ENCODE data around the gene TSPYL4.
A peak's percentile ranks its signal among the peaks of the same experiment; 100 is the strongest.

Gene TSPYL4

DNA sequence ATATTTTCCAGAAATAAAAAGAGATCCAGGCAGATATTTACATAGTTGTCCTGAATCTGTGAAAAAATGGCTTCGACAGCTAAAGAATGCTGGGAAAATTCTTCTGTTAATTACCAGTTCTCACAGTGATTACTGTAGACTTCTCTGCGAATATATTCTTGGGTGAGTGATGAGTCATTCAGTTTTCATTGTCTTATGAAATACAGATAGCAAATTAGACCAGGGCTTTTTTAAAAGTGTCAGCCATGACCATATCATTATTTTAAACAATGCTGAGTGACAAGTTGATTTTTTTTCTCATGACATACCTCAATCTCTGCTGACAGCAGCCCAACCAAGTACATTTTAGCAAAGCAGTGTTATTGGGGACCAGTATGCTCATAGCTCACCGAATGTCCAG lies 32.8 kb downstream of the TSPYL4 start:
- peaks cover 4% of the 10 kb centered on the region for H3K4me1 ChIP-seq (ENCODE audit: control insufficient read depth, low read depth, low read length)
- H4K5ac ChIP-seq (ENCODE audit: low read length): no peak overlapping the region
- H4K8ac ChIP-seq (ENCODE audit: low read depth, low read length): no peak overlapping the region
- H3K23ac ChIP-seq (ENCODE audit: low read length): no peak overlapping the region
- no peak overlapping the region for H3K4me3 ChIP-seq (ENCODE audit: low read length)
- H3K56ac ChIP-seq (ENCODE audit: low read length): no peak overlapping the region
- H2BK15ac ChIP-seq (replicated peaks; ENCODE audit: low read depth): no peak overlapping the region
- peak overlapping the region; percentile 51 for H3K27ac ChIP-seq (ENCODE audit: low read depth, low read length)
- H3K79me1 ChIP-seq (ENCODE audit: low read length): no peaks in the 10 kb centered on the region
- no CpG with 5 or more reads among the region's 3 CpGs for WGBS (ENCODE audit: extremely low coverage, insufficient coverage, low lambda C conversion rate)
- no peak overlapping the region for H3K4me2 ChIP-seq (ENCODE audit: low read length)
- no peaks in the 10 kb centered on the region for H3K79me2 ChIP-seq (ENCODE audit: control insufficient read depth, insufficient read depth, low read length)
- H3K4ac ChIP-seq (ENCODE audit: low read depth, low read length): peak overlapping the region; percentile 31
- no peaks in the 10 kb centered on the region for H3K27me3 ChIP-seq (ENCODE audit: insufficient read depth, low read length, poor library complexity)
- H3K36me3 ChIP-seq (ENCODE audit: control insufficient read depth, insufficient read depth, low read length): no peaks in the 10 kb centered on the region
- no peak overlapping the region for H3K18ac ChIP-seq (ENCODE audit: low read length)
- H2BK5ac ChIP-seq (ENCODE audit: low read length): peak overlapping the region; percentile 34
- H2AK5ac ChIP-seq (ENCODE audit: low read length): no peak overlapping the region
- no peak overlapping the region for H2BK120ac ChIP-seq (ENCODE audit: low read depth, low read length)
- peak; percentile 59 for DNase-seq
- H3K9ac ChIP-seq (ENCODE audit: low read length): no peak overlapping the region

DNA sequence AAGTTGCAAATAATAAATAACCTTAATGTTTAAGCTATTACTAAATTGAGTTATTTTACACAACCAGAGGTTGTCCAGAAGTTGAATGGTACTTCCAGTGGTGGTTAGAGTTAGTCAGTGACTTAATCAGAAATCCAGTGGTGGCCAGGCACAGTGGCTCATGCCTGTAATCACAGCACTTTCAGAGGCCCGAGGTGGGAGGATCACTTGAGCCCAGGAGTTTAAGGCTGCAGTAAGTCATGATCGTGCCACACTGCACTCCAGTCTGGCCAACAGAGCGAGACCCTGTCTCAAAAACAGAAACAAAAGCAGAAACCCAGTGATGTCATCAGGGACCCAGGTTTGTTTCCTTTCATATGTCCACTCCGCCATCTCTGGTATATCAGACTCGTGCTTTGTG lies 35.0 kb downstream of the TSPYL4 start:
- no CpG with 5 or more reads among the region's 5 CpGs for WGBS (ENCODE audit: extremely low coverage, insufficient coverage, low lambda C conversion rate)
- no peaks in the 10 kb centered on the region for H3K27me3 ChIP-seq (ENCODE audit: insufficient read depth, low read length, poor library complexity)
- no peak overlapping the region for H3K4me3 ChIP-seq (ENCODE audit: low read length)

DNA sequence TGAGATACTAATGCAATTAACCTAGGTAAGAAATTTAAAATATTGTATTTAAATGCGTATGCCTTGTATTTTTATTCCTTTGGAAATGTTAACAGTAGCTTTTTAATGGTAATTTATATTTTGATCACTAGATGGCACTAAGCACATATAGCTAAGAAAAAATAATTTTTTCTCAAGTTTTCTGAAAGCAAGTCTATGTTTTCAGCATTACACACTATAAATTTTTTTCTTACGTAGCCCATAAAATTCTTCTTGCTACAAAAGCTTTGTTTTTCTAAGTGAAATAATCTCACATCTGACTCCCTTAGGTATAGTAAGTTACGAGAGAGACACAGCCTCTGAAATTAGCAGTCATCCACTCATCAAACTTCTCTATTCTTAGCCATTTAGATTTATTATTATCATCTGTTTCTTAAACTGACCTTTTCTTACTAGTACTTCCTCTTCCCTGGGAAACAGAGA lies 35.7 kb downstream of the TSPYL4 start:
- Histone ChIP-seq H3K79me2 (ENCODE audit: control insufficient read depth, insufficient read depth, low read length) (no peaks in the 10 kb centered on the region), H3K23ac (ENCODE audit: low read length) (no peak overlapping the region), H3K4me3 (ENCODE audit: low read length) (no peak overlapping the region), H3K27ac (ENCODE audit: low read depth, low read length) (no peak overlapping the region), H2BK5ac (ENCODE audit: low read length) (no peak overlapping the region), H2AK5ac (ENCODE audit: low read length) (no peak overlapping the region), H4K8ac (ENCODE audit: low read depth, low read length) (no peak overlapping the region), H4K5ac (ENCODE audit: low read length) (no peak overlapping the region), H3K27me3 (ENCODE audit: insufficient read depth, low read length, poor library complexity) (no peaks in the 10 kb centered on the region), H3K36me3 (ENCODE audit: control insufficient read depth, insufficient read depth, low read length) (no peaks in the 10 kb centered on the region), H3K4me1 (ENCODE audit: control insufficient read depth, low read depth, low read length) (peaks cover 4% of the 10 kb centered on the region), H3K9ac (ENCODE audit: low read length) (no peak overlapping the region), H2BK120ac (ENCODE audit: low read depth, low read length) (no peak overlapping the region), H3K56ac (ENCODE audit: low read length) (no peak overlapping the region), H3K18ac (ENCODE audit: low read length) (no peak overlapping the region), H3K4ac (ENCODE audit: low read depth, low read length) (no peak overlapping the region), H2BK15ac (replicated peaks; ENCODE audit: low read depth) (no peak overlapping the region), H3K79me1 (ENCODE audit: low read length) (no peaks in the 10 kb centered on the region), H3K4me2 (ENCODE audit: low read length) (no peak overlapping the region)
- DNase-seq: no peak
- WGBS (ENCODE audit: extremely low coverage, insufficient coverage, low lambda C conversion rate): 100% methylated on average over 1 of the region's 3 CpGs

More for the DNA sequence above, 35.0 kb downstream of the TSPYL4 start:
- Histone ChIP-seq H3K9ac (ENCODE audit: low read length) (no peak overlapping the region), H3K4me2 (ENCODE audit: low read length) (no peak overlapping the region), H4K5ac (ENCODE audit: low read length) (no peak overlapping the region), H2AK5ac (ENCODE audit: low read length) (no peak overlapping the region), H3K4ac (ENCODE audit: low read depth, low read length) (no peak overlapping the region), H3K27ac (ENCODE audit: low read depth, low read length) (no peak overlapping the region), H3K79me1 (ENCODE audit: low read length) (no peaks in the 10 kb centered on the region), H2BK5ac (ENCODE audit: low read length) (no peak overlapping the region), H3K79me2 (ENCODE audit: control insufficient read depth, insufficient read depth, low read length) (no peaks in the 10 kb centered on the region), H4K8ac (ENCODE audit: low read depth, low read length) (no peak overlapping the region), H3K18ac (ENCODE audit: low read length) (no peak overlapping the region), H2BK15ac (replicated peaks; ENCODE audit: low read depth) (no peak overlapping the region), H3K23ac (ENCODE audit: low read length) (no peak overlapping the region), H2BK120ac (ENCODE audit: low read depth, low read length) (no peak overlapping the region), H3K4me1 (ENCODE audit: control insufficient read depth, low read depth, low read length) (peaks cover 4% of the 10 kb centered on the region), H3K56ac (ENCODE audit: low read length) (no peak overlapping the region), H3K36me3 (ENCODE audit: control insufficient read depth, insufficient read depth, low read length) (no peaks in the 10 kb centered on the region)
- no peak for DNase-seq

DNA sequence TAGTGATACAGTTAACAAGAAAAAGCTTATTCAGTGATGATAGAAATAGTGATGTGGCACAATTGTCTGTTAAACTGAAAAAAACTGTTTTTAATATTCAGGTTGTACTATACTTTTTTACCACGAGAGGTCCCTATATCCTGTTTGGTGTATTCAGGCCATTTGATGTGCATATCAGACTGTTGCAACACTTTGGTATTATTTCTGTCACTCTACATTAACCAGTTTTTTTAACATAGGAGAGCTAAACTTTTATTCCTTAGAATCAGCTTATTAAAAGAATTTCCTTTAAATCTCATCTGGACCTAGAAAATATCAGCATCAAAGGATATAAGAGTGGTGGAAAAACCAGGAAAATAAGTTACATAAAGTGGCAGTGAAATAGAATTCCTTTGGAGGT lies 36.8 kb downstream of the TSPYL4 start:
- H3K23ac ChIP-seq (ENCODE audit: low read length): no peak overlapping the region
- no peak overlapping the region for H4K5ac ChIP-seq (ENCODE audit: low read length)
- no peak overlapping the region for H2BK120ac ChIP-seq (ENCODE audit: low read depth, low read length)
- no peak overlapping the region for H3K4ac ChIP-seq (ENCODE audit: low read depth, low read length)
- no peaks in the 10 kb centered on the region for H3K79me1 ChIP-seq (ENCODE audit: low read length)
- no peaks in the 10 kb centered on the region for H3K36me3 ChIP-seq (ENCODE audit: control insufficient read depth, insufficient read depth, low read length)
- H3K9ac ChIP-seq (ENCODE audit: low read length): no peak overlapping the region
- no peak overlapping the region for H3K27ac ChIP-seq (ENCODE audit: low read depth, low read length)
- no peak overlapping the region for H3K4me3 ChIP-seq (ENCODE audit: low read length)
- peak; percentile 47 for DNase-seq
- H3K27me3 ChIP-seq (ENCODE audit: insufficient read depth, low read length, poor library complexity): no peaks in the 10 kb centered on the region
- H3K18ac ChIP-seq (ENCODE audit: low read length): no peak overlapping the region
- no peaks in the 10 kb centered on the region for H3K79me2 ChIP-seq (ENCODE audit: control insufficient read depth, insufficient read depth, low read length)
- no peak overlapping the region for H2AK5ac ChIP-seq (ENCODE audit: low read length)
- H3K4me2 ChIP-seq (ENCODE audit: low read length): no peak overlapping the region
- peaks cover 4% of the 10 kb centered on the region for H3K4me1 ChIP-seq (ENCODE audit: control insufficient read depth, low read depth, low read length)
- no peak overlapping the region for H2BK15ac ChIP-seq (replicated peaks; ENCODE audit: low read depth)
- no peak overlapping the region for H3K56ac ChIP-seq (ENCODE audit: low read length)
- H4K8ac ChIP-seq (ENCODE audit: low read depth, low read length): no peak overlapping the region
- WGBS (ENCODE audit: extremely low coverage, insufficient coverage, low lambda C conversion rate): no CpG with 5 or more reads among the region's 1 CpG
- no peak overlapping the region for H2BK5ac ChIP-seq (ENCODE audit: low read length)

GRCh38 chr6:116215414-116215813 lies 38.5 kb downstream of the TSPYL4 start:
- Histone ChIP-seq H4K8ac (ENCODE audit: low read depth, low read length) (no peak overlapping the region), H3K79me2 (ENCODE audit: control insufficient read depth, insufficient read depth, low read length) (no peaks in the 10 kb centered on the region), H3K4me2 (ENCODE audit: low read length) (no peak overlapping the region), H2BK120ac (ENCODE audit: low read depth, low read length) (no peak overlapping the region), H2AK5ac (ENCODE audit: low read length) (no peak overlapping the region), H3K36me3 (ENCODE audit: control insufficient read depth, insufficient read depth, low read length) (no peaks in the 10 kb centered on the region), H3K27ac (ENCODE audit: low read depth, low read length) (no peak overlapping the region), H3K9ac (ENCODE audit: low read length) (no peak overlapping the region), H4K5ac (ENCODE audit: low read length) (no peak overlapping the region), H2BK5ac (ENCODE audit: low read length) (no peak overlapping the region), H3K23ac (ENCODE audit: low read length) (no peak overlapping the region), H2BK15ac (replicated peaks; ENCODE audit: low read depth) (no peak overlapping the region), H3K4me1 (ENCODE audit: control insufficient read depth, low read depth, low read length) (peaks cover 2% of the 10 kb centered on the region), H3K56ac (ENCODE audit: low read length) (no peak overlapping the region), H3K27me3 (ENCODE audit: insufficient read depth, low read length, poor library complexity) (no peaks in the 10 kb centered on the region), H3K18ac (ENCODE audit: low read length) (no peak overlapping the region), H3K4ac (ENCODE audit: low read depth, low read length) (no peak overlapping the region), H3K4me3 (ENCODE audit: low read length) (no peak overlapping the region), H3K79me1 (ENCODE audit: low read length) (no peaks in the 10 kb centered on the region)
- WGBS (ENCODE audit: extremely low coverage, insufficient coverage, low lambda C conversion rate): no CpG with 5 or more reads among the region's 5 CpGs
- DNase-seq: no peak

- Histone ChIP-seq H2AK5ac (ENCODE audit: low read length) (no peak overlapping the region), H3K27me3 (ENCODE audit: insufficient read depth, low read length, poor library complexity) (no peaks in the 10 kb centered on the region)
- no peak for DNase-seq
These were observed 39.2 kb downstream of the TSPYL4 start for GRCh38 chr6:116214681-116215080.

More at GRCh38 chr6:116214681-116215080, 39.2 kb downstream of the TSPYL4 start:
- no peak overlapping the region for H3K4me3 ChIP-seq (ENCODE audit: low read length)
- H4K8ac ChIP-seq (ENCODE audit: low read depth, low read length): peak overlapping the region; percentile 76
- no peak overlapping the region for H2BK5ac ChIP-seq (ENCODE audit: low read length)
- no peak overlapping the region for H3K4ac ChIP-seq (ENCODE audit: low read depth, low read length)
- no peak overlapping the region for H3K23ac ChIP-seq (ENCODE audit: low read length)
- no peak overlapping the region for H3K9ac ChIP-seq (ENCODE audit: low read length)
- H2BK120ac ChIP-seq (ENCODE audit: low read depth, low read length): no peak overlapping the region
- no peak overlapping the region for H2BK15ac ChIP-seq (replicated peaks; ENCODE audit: low read depth)
- no peaks in the 10 kb centered on the region for H3K79me2 ChIP-seq (ENCODE audit: control insufficient read depth, insufficient read depth, low read length)
- H3K4me2 ChIP-seq (ENCODE audit: low read length): no peak overlapping the region
- peaks cover 4% of the 10 kb centered on the region for H3K4me1 ChIP-seq (ENCODE audit: control insufficient read depth, low read depth, low read length)
- no CpG with 5 or more reads among the region's 1 CpG for WGBS (ENCODE audit: extremely low coverage, insufficient coverage, low lambda C conversion rate)
- H3K36me3 ChIP-seq (ENCODE audit: control insufficient read depth, insufficient read depth, low read length): no peaks in the 10 kb centered on the region
- H3K79me1 ChIP-seq (ENCODE audit: low read length): no peaks in the 10 kb centered on the region
- no peak overlapping the region for H4K5ac ChIP-seq (ENCODE audit: low read length)
- no peak overlapping the region for H3K27ac ChIP-seq (ENCODE audit: low read depth, low read length)
- no peak overlapping the region for H3K18ac ChIP-seq (ENCODE audit: low read length)
- H3K56ac ChIP-seq (ENCODE audit: low read length): no peak overlapping the region

Measured in mesendoderm (in vitro differentiated cells).